Measurements from ENCODE around the gene RINT1.
"Not testable (repeated sequence)": the region's sequence is repeated elsewhere in the genome, so short reads cannot be mapped to it uniquely, and the experiment has no call there.

The RINT1 gene

GRCh38 chr7:105532709-105533460, 884 bp downstream of the RINT1 start:
- DNase-seq, result no peak

GRCh38 chr7:105538339-105538738, 6.3 kb downstream of the RINT1 start:
- DNase-seq, result no peak

- no peak for DNase-seq
Observed at GRCh38 chr7:105559926-105560325, 27.9 kb downstream of the RINT1 start.

GRCh38 chr7:105565190-105565589, 33.2 kb downstream of the RINT1 start:
- DNase-seq, result no peak

- no peak for DNase-seq
Observed at GRCh38 chr7:105567024-105567423, 35.0 kb downstream of the RINT1 start.

- no peak for DNase-seq
Observed at GRCh38 chr7:105567821-105568220, 35.8 kb downstream of the RINT1 start.

GRCh38 chr7:105571891-105572290, 39.9 kb downstream of the RINT1 start:
- DNase-seq, result no peak

- no peak for DNase-seq
Observed at GRCh38 chr7:105577251-105577650, 45.2 kb downstream of the RINT1 start.

GRCh38 chr7:105578496-105578895, 46.5 kb downstream of the RINT1 start:
- no peak for DNase-seq

- no peak for DNase-seq
Observed at GRCh38 chr7:105580022-105580740, 48.2 kb downstream of the RINT1 start.

- DNase-seq, result peak; percentile 57
Observed at GRCh38 chr7:105581066-105581811, 49.2 kb downstream of the RINT1 start, which contains the start of gene EFCAB10. Gene EFCAB10, minus strand, starts transcription at chr7:105581493. Its CDS starts 30 bp downstream, at chr7:105581463.

- DNase-seq, result no peak
Observed at GRCh38 chr7:105583061-105583460, 51.1 kb downstream of the RINT1 start.

- DNase-seq, result no peak
Observed at GRCh38 chr7:105584165-105584564, 52.2 kb downstream of the RINT1 start.

GRCh38 chr7:105585850-105586500, 54.0 kb downstream of the RINT1 start:
- DNase-seq, result no peak

- DNase-seq, result no peak
Observed at GRCh38 chr7:105587909-105588635, 56.1 kb downstream of the RINT1 start.

GRCh38 chr7:105589356-105590077, 57.5 kb downstream of the RINT1 start:
- DNase-seq, result peak; percentile 57

GRCh38 chr7:105590793-105591192, 58.8 kb downstream of the RINT1 start:
- DNase-seq, result no peak

GRCh38 chr7:105591522-105591921, 59.5 kb downstream of the RINT1 start:
- DNase-seq, result no peak

GRCh38 chr7:105594034-105594433, 62.0 kb downstream of the RINT1 start:
- no peak for DNase-seq

- no peak for DNase-seq
Observed at GRCh38 chr7:105596866-105597265, 64.9 kb downstream of the RINT1 start.

GRCh38 chr7:105599080-105599479, 67.1 kb downstream of the RINT1 start:
- DNase-seq, result not testable (repeated sequence)

GRCh38 chr7:105599551-105599950, 67.5 kb downstream of the RINT1 start:
- DNase-seq, result peak; percentile 15
